GM12892 (cell line): ENCODE measurements around the gene SLC25A6.

Experiments
- POLR2A ChIP-seq: IDR thresholded peaks from 2 replicates; pipeline ENCODE4 v1.6.1; 2011; ENCODE audit warnings: low read depth, low read length, control low read depth
- TAF1 ChIP-seq: IDR thresholded peaks from 2 replicates; pipeline ENCODE4 v1.6.1; 2011; ENCODE audit warnings: low read depth, mild to moderate bottlenecking, control low read depth, low read length, borderline replicate concordance

GRCh38 chrX:1336948-1337779, 54.7 kb downstream of the SLC25A6 start:
- TF ChIP-seq TAF1 (no peak), POLR2A (no peak)
